Cardiac ventricle fibroblast (primary cell): ENCODE results near the gene KRT27. TPM values are rescaled to one million over a fixed set of nuclear protein-coding genes. Genes with fewer than 3 reads are reported as not detected.

Source experiments
- total RNA-seq: library from RNA; depleted of rRNA; stranded (reverse); fragments of >200 nt; gene quantifications from 2 replicates; pipeline ENCODE4 v1.2.3, GENCODE V29; 2015

KRT27 gene, protein sequence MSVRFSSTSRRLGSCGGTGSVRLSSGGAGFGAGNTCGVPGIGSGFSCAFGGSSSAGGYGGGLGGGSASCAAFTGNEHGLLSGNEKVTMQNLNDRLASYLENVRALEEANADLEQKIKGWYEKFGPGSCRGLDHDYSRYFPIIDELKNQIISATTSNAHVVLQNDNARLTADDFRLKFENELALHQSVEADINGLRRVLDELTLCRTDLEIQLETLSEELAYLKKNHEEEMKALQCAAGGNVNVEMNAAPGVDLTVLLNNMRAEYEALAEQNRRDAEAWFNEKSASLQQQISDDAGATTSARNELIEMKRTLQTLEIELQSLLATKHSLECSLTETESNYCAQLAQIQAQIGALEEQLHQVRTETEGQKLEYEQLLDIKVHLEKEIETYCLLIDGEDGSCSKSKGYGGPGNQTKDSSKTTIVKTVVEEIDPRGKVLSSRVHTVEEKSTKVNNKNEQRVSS
- not detected in 2 replicates for total RNA-seq

DNA sequence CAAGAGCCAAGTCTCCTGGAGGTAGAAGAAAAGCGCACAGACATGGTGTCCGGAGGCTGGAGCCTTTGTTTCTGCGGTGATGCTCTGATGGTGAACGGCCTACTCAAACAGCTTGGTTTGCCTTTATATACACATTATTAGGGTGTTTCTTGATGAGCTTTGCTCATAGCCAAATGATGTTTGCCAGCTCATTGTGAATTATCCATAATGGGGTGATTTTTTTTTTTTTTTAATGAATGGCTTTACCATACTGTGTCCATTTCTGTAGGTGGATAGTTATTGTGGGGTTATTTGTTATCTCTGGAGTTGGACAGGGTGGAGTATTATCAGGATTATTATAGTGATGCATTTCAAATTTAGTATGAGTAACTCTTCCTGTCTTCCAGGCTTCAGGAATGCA lies at the start of gene KRT27:
Gene KRT27 (minus strand): TSS at position 101 of the 400 bp plus-strand sequence. CDS start 57 bp downstream, at position 44.

DNA sequence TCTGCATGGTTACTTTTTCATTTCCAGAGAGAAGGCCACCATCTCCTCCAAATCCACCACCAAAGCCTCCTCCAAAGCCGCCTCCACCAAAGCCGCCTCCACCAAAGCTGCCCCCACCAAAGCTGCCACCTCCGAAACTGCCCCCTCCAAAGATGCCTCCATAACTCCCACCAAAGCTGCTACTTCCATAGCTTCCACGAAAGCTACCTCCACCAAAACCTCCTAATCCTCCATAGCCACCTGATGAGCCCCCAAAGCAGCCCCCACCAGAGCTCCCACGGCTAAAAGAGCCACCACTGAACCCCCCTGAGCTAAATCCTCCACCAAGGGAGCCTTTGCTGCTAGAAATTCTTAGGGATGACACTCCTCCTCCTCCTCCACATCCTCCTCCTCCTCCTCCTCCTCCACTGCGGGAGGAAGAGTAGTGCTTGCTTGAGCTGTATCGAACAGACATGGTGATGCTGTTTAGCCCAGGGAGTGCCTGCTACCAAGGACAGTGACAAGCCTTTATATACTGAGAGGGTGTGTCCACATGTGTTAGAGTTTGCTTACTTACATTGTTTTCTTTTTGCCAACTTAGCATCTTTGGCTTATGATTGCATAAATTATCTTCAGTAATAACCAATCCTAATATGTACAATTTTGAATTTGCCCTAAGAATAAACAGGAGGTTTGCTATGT lies 39.9 kb upstream of the KRT27 start, which contains the start of gene KRT10:
Gene KRT10 (minus strand): TSS at position 483 of the 681 bp plus-strand sequence. CDS start 29 bp downstream, at position 454.

DNA sequence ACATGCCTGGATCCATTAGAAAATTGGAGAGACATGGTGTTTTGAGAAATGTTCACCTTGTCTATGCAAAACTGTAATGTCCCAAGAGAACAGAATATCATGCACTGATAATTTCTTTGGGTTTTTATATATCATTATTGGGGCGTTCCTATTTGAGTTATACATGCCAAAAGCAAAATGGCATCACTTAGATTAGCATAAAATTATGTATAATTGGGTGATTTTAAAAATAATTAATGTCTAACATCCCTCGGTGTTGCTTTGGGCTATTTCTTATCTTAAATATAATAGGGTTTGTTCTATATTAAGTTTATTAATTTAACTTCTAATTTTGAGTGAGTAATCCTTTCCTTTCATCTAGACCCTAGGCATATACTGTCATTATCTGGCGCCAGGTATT lies 17.5 kb upstream of the KRT27 start, which contains the start of gene KRT28:
Gene KRT28 (minus strand): TSS at position 101 of the 400 bp plus-strand sequence. CDS start 66 bp downstream, at position 35.

DNA sequence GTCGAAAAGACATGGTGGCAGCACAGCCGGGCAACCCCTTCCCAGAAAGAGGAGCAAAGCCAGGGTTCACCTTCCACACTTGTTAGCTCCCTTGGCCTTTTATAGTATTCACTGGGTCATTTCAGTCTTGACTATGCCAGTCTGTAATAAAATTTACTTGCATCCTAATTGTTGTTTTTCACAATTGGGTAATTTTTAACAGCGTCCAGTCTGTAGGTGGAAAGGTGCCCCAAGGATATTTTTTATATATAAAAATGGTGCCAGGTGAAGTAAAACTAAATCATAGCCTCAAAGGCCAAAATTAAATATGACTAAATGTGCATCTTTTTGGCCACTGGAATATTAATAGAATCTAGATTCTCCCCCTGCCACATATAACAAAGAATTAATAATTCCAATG lies 10.2 kb downstream of the KRT27 start, which contains the start of gene KRT26:
Gene KRT26 (minus strand): TSS at position 101 of the 400 bp plus-strand sequence. CDS start 88 bp downstream, at position 13.

DNA sequence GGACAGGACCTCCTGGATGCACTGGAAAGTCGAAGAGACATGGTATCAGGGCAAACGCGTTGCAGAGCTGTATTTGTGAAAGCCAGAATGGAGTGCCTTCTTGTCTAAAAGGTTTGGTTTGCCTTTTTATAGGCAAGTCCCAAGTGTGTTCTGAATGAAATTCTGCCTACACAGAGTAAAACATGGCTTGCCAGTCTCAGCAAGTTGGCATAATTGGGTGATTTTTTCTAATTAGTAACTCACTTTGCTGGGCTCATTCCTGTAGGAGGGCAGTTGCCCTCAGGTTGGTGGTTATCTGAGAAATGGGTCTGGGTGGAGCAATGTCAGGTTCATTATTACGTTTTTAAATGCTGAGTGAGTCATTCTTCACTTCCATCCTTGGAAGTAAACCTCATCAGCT lies 27.1 kb downstream of the KRT27 start, which contains the start of gene KRT25:
Gene KRT25 (minus strand): TSS at position 101 of the 400 bp plus-strand sequence. CDS start 60 bp downstream, at position 41.

Other genes with a start within 250 kb of the KRT27 start
- 0.10 and 0.19 TPM in 2 replicates for gene CCR7, start 217.1 kb downstream of the KRT27 start, total RNA-seq
- 64.1 and 75.1 TPM in 2 replicates for gene SMARCE1, start 134.7 kb downstream of the KRT27 start, total RNA-seq
- gene KRT222, start 117.4 kb downstream of the KRT27 start, total RNA-seq, result not detected in 2 replicates
- gene KRT24, start 78.8 kb downstream of the KRT27 start, total RNA-seq, result not detected in 2 replicates
- gene KRT25, start 27.2 kb downstream of the KRT27 start, total RNA-seq, result not detected in 2 replicates
- not detected in 2 replicates for gene KRT26, start 10.3 kb downstream of the KRT27 start, total RNA-seq
- not detected in 2 replicates for gene KRT28, start 17.4 kb upstream of the KRT27 start, total RNA-seq
- 8.9 and 10.4 TPM in 2 replicates for gene KRT10, start 40.1 kb upstream of the KRT27 start, total RNA-seq
- gene KRT12, start 84.7 kb upstream of the KRT27 start, total RNA-seq, result not detected in 2 replicates
- gene KRT20, start 102.7 kb upstream of the KRT27 start, total RNA-seq, result not detected in 2 replicates
- gene KRT23, start 155.1 kb upstream of the KRT27 start, total RNA-seq, result not detected in 2 replicates
- not detected in 2 replicates for gene KRT39, start 184.4 kb upstream of the KRT27 start, total RNA-seq
- not detected in 2 replicates for gene KRT40, start 201.8 kb upstream of the KRT27 start, total RNA-seq
- not detected in 2 replicates for gene KRTAP3-3, start 211.6 kb upstream of the KRT27 start, total RNA-seq
- gene KRTAP3-2, start 217.4 kb upstream of the KRT27 start, total RNA-seq, result not detected in 2 replicates
- gene KRTAP3-1, start 226.6 kb upstream of the KRT27 start, total RNA-seq, result not detected in 2 replicates
- gene KRTAP1-5, start 244.7 kb upstream of the KRT27 start, total RNA-seq, result not detected in 2 replicates
- gene KRTAP1-4, start 247.6 kb upstream of the KRT27 start, total RNA-seq, result not detected in 2 replicates